ENCODE data around the gene CHMP2A.
"Not testable (repeated sequence)": the region's sequence is repeated elsewhere in the genome, so short reads cannot be mapped to it uniquely, and the experiment has no call there.

CHMP2A gene

GRCh38 chr19:58555369-58555885 lies 522 bp upstream of the CHMP2A start:
- no peak for DNase-seq (ENCODE audit: low spot score)

GRCh38 chr19:58553799-58554493 lies 959 bp downstream of the CHMP2A start:
- DNase-seq (ENCODE audit: low spot score), result no peak

- DNase-seq (ENCODE audit: low spot score), result no peak
These were observed 2.2 kb downstream of the CHMP2A start for GRCh38 chr19:58552655-58553054.

- DNase-seq (ENCODE audit: low spot score), result no peak
These were observed 3.1 kb downstream of the CHMP2A start for GRCh38 chr19:58551577-58552471.

- DNase-seq (ENCODE audit: low spot score), result no peak
These were observed 3.8 kb downstream of the CHMP2A start for GRCh38 chr19:58551123-58551497.

- no peak for DNase-seq (ENCODE audit: low spot score)
These were observed 4.4 kb downstream of the CHMP2A start for GRCh38 chr19:58550362-58551122.

GRCh38 chr19:58549664-58550361 lies 5.1 kb downstream of the CHMP2A start:
- no peak for DNase-seq (ENCODE audit: low spot score)

GRCh38 chr19:58548859-58549663 lies 5.8 kb downstream of the CHMP2A start:
- DNase-seq (ENCODE audit: low spot score), result no peak

- DNase-seq (ENCODE audit: low spot score), result no peak
These were observed 7.3 kb downstream of the CHMP2A start for GRCh38 chr19:58547323-58548312.

- no peak for DNase-seq (ENCODE audit: low spot score)
These were observed 8.8 kb downstream of the CHMP2A start for GRCh38 chr19:58546019-58546530.

GRCh38 chr19:58545286-58546018 lies 9.5 kb downstream of the CHMP2A start:
- no peak for DNase-seq (ENCODE audit: low spot score)

GRCh38 chr19:58544591-58545285 lies 10.2 kb downstream of the CHMP2A start:
- no peak for DNase-seq (ENCODE audit: low spot score)

- peak; percentile 98 for DNase-seq (ENCODE audit: low spot score)
These were observed 10.9 kb downstream of the CHMP2A start, which contains the start of gene TRIM28 for GRCh38 chr19:58543826-58544590. Gene TRIM28 (plus strand): TSS chr19:58544064. CDS start chr19:58544758, 694 bp downstream.

- DNase-seq (ENCODE audit: low spot score), result not testable (repeated sequence)
These were observed 12.1 kb downstream of the CHMP2A start for GRCh38 chr19:58542641-58543372.

- not testable (repeated sequence) for DNase-seq (ENCODE audit: low spot score)
These were observed 15.7 kb downstream of the CHMP2A start for GRCh38 chr19:58539169-58539559.
